Measurements from ENCODE around the gene ARL8B. TPM values are rescaled to one million over a fixed set of nuclear protein-coding genes. Genes with fewer than 3 reads are reported as not detected.

The ARL8B gene
- total and polyA plus RNA-seq, 9 of the 15 experiments (the other 6 are each of a cell fraction or from before 2014, with no cell fraction given) = 28.5 to 99.4 (median 77.2) TPM

GRCh38 chr3:5197470-5198312 lies 75.6 kb downstream of the ARL8B start (continued):
- TF ChIP-seq REST (IDR thresholded peaks at IDR 0.05; ENCODE audit: borderline replicate concordance) (peak; percentile 16; the same call in 1 of the 2 replicates), REST (CRISPR knock-in tag; IDR thresholded peaks at IDR 0.05; ENCODE audit: low read depth) (no peak), KLF10 (CRISPR knock-in tag; IDR thresholded peaks at IDR 0.05) (no peak), THAP12 (CRISPR knock-in tag; IDR thresholded peaks at IDR 0.05) (no peak), ZNF444 (CRISPR knock-in tag; IDR thresholded peaks at IDR 0.05) (no peak), THRB (CRISPR knock-in tag; conservative IDR thresholded peaks at IDR 0.05) (peak; percentile 79; the same call in 1 of the 2 replicates), GABPA (tag; conservative IDR thresholded peaks at IDR 0.05; ENCODE audit: low read depth) (peak; percentile 51; the same call in 1 of the 2 replicates), SETDB1 (IDR thresholded peaks at IDR 0.05; ENCODE audit: low read length) (no peak), HMBOX1 (IDR thresholded peaks at IDR 0.05) (no peak), HMGXB4 (CRISPR knock-in tag; IDR thresholded peaks at IDR 0.05) (no peak), ZNF274 (IDR thresholded peaks at IDR 0.05; ENCODE audit: borderline replicate concordance, low read depth, low read length) (no peak), EP400 (IDR thresholded peaks at IDR 0.05) (peak; percentile 91)

Measured in K562 (cell line).